ENCODE results near the gene AFDN.

GRCh38 chr6:167988154-167988495, 161.4 kb downstream of the AFDN start:
- TF ChIP-seq, protein P1, sequence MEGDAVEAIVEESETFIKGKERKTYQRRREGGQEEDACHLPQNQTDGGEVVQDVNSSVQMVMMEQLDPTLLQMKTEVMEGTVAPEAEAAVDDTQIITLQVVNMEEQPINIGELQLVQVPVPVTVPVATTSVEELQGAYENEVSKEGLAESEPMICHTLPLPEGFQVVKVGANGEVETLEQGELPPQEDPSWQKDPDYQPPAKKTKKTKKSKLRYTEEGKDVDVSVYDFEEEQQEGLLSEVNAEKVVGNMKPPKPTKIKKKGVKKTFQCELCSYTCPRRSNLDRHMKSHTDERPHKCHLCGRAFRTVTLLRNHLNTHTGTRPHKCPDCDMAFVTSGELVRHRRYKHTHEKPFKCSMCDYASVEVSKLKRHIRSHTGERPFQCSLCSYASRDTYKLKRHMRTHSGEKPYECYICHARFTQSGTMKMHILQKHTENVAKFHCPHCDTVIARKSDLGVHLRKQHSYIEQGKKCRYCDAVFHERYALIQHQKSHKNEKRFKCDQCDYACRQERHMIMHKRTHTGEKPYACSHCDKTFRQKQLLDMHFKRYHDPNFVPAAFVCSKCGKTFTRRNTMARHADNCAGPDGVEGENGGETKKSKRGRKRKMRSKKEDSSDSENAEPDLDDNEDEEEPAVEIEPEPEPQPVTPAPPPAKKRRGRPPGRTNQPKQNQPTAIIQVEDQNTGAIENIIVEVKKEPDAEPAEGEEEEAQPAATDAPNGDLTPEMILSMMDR (IDR thresholded peaks at IDR 0.05) = no peak
- no peak for TF ChIP-seq POLR2A (IDR thresholded peaks at IDR 0.05)

Data from thyroid gland (tissue), 4 donors.